Measurements from ENCODE around the gene SASH1.

The SASH1 gene

DNA sequence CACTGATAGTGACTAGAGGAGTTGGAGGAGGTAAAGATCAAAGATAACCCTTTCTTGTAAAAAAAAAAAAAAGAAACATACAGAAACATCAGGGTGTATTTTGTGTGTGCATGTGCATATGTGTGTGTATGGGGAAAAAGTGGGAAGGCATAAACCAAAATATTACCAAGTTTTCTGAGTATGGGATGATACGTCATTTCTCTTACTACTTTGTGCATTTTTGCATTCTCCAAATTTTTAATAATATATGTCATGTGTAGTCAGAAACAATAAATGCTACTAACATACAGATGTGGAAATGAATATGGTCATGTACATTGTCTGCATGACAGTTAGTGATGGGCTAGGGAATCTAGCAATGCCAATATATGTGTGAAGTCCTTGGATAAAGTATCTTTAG is 161.1 kb downstream of the SASH1 start:
- H3K4me3 ChIP-seq (ENCODE audit: low read depth in 1 of 2, low read length in 2 of 2): no peak overlapping the region
- no peak overlapping the region for H3K27ac ChIP-seq (ENCODE audit: low read length)
- no peaks in the 10 kb centered on the region for H3K27me3 ChIP-seq (ENCODE audit: low read depth, low read length)
- H3K4me1 ChIP-seq (ENCODE audit: control insufficient read depth in 1 of 2, insufficient read depth in 2 of 2, low read length in 2 of 2): no peaks in the 10 kb centered on the region
- peaks cover 0 to 6% of the 10 kb centered on the region in 2 donors for H3K36me3 ChIP-seq (ENCODE audit: control insufficient read depth in 1 of 2, insufficient read depth in 2 of 2, low read length in 2 of 2)
- no peaks in the 10 kb centered on the region for H3K9me3 ChIP-seq (ENCODE audit: control insufficient read depth in 1 of 2, low read length in 2 of 2)

- no peaks in the 10 kb centered on the region for H3K27me3 ChIP-seq (ENCODE audit: low read depth, low read length)
Observed at GRCh38 chr6:148507774-148508173, 165.1 kb downstream of the SASH1 start.

DNA sequence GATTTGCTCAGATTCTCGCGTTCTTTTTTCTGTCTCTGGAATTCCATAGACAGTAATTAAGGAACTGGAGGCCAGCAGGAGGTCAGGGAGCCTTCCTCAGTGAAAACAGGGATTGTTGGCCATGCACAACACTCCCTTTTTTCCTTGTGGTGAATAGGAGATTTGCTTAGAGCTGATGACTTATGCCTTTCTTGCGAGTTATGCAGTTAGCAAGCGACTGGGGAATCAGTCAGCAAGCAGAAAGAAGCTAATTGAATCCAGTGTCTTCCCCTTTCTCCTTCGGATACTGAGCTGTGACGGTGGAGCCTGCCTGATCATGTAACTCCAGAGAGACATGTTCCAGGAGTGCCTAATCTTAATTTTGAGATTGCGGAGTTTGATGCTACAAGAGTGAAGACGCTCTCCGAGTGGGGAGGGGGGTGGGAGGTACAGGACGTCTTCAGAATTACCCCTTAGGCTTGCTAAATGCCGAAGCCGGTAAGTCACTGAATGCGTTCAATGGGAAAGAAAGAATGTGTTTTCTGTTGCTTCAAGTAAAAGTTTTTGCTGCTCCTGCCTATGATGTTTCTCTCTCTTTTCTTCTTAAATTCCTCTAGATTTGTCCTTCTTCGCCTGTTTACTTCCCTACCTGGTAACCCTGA is 165.9 kb downstream of the SASH1 start:
- no peaks in the 10 kb centered on the region for H3K27me3 ChIP-seq (ENCODE audit: low read depth, low read length)
- H3K4me3 ChIP-seq (ENCODE audit: low read depth in 1 of 2, low read length in 2 of 2): peak overlapping the region; percentile 65 to 79
- peaks cover 0 to 6% of the 10 kb centered on the region in 2 donors for H3K36me3 ChIP-seq (ENCODE audit: control insufficient read depth in 1 of 2, insufficient read depth in 2 of 2, low read length in 2 of 2)
- H3K4me1 ChIP-seq (ENCODE audit: control insufficient read depth in 1 of 2, insufficient read depth in 2 of 2, low read length in 2 of 2): peaks cover 0 to 14% of the 10 kb centered on the region in 2 donors
- H3K27ac ChIP-seq (ENCODE audit: low read length): peak overlapping the region; percentile 90
- no peaks in the 10 kb centered on the region for H3K9me3 ChIP-seq (ENCODE audit: control insufficient read depth in 1 of 2, low read length in 2 of 2)

More at GRCh38 chr6:148507774-148508173, 165.1 kb downstream of the SASH1 start:
- H3K4me1 ChIP-seq (ENCODE audit: control insufficient read depth in 1 of 2, insufficient read depth in 2 of 2, low read length in 2 of 2): peaks cover 0 to 9% of the 10 kb centered on the region in 2 donors
- H3K27ac ChIP-seq (ENCODE audit: low read length): peak overlapping the region; percentile 90
- H3K9me3 ChIP-seq (ENCODE audit: control insufficient read depth in 1 of 2, low read length in 2 of 2): no peaks in the 10 kb centered on the region
- H3K36me3 ChIP-seq (ENCODE audit: control insufficient read depth in 1 of 2, insufficient read depth in 2 of 2, low read length in 2 of 2): peaks cover 0 to 6% of the 10 kb centered on the region in 2 donors
- peak overlapping the region; percentile 65 to 79 for H3K4me3 ChIP-seq (ENCODE audit: low read depth in 1 of 2, low read length in 2 of 2)

DNA sequence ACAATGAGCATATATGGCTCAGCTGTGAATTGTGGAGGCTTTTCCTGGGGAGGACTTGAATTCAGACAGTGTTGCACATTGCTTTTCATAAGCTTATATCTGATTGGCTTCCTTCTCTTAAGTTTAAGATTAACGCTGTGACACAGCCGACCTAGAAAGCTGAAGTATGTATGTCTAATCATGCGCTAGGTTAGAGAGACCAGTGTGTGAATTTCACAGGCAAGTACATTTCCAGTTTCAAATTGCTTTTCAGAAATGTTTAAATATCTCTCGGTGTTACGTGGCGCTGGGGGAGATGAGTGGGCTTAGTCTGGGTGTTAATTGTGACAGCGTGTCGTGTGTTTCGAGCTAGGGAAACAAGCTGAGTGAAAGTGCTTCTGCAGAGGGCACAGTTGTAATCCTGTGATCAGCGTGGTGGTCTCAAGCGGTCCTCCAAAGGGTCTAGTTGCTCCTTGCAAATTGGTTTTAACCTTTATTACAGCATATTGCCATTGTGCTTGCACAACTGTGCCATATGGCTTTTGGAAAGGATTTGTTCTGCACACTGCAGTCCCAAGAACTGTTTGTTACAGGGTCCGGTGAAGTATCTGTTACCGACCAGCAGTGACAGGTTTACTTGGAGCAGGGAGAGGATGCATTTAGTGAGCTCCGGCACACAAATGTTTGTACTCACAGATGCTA is 166.6 kb downstream of the SASH1 start:
- H3K4me1 ChIP-seq (ENCODE audit: control insufficient read depth in 1 of 2, insufficient read depth in 2 of 2, low read length in 2 of 2): peaks cover 0 to 16% of the 10 kb centered on the region in 2 donors
- peaks cover 0 to 11% of the 10 kb centered on the region in 2 donors for H3K36me3 ChIP-seq (ENCODE audit: control insufficient read depth in 1 of 2, insufficient read depth in 2 of 2, low read length in 2 of 2)
- no peaks in the 10 kb centered on the region for H3K27me3 ChIP-seq (ENCODE audit: low read depth, low read length)
- H3K4me3 ChIP-seq (ENCODE audit: low read depth in 1 of 2, low read length in 2 of 2): peak overlapping the region; percentile 65 to 79
- H3K27ac ChIP-seq (ENCODE audit: low read length): peak overlapping the region; percentile 90
- H3K9me3 ChIP-seq (ENCODE audit: control insufficient read depth in 1 of 2, low read length in 2 of 2): no peaks in the 10 kb centered on the region

DNA sequence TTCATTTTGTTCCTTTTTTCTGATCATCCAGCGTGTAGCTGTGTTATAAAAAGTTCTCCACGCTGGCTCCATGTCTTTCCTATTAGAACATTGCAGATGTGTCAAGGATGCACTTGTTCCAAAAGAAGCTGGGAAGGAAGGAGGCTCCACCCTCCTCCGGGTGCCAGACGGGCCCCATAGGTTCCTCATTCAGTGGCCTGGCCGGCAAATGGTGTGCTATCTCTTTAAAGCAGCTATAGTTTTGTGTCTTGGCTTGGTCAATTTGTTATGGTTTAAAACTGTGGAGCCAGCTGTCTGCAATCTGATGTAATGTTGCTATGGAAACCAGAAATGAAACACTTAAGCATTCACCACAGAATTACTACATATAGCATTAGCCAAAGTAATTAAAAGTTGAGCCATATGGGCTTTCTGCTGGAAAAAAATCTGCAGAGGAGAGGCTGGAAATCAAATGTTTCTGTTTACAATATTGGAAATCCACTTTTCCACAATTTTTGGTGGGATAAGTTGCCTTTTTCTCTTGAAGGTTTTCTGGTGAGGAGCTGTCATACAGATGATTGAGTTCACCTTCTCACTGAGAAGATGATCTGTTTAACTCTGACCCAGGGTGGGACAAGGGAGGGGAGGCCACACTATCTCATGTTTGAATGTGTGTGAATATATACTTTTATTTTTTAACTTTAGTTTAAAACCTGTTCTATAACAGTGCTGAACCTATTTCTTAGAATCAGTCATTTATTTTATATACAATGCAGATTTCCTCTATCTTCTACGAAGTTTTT is 167.4 kb downstream of the SASH1 start:
- H3K27ac ChIP-seq (ENCODE audit: low read length): peak overlapping the region; percentile 90

GRCh38 chr6:148513145-148514071 is 170.8 kb downstream of the SASH1 start:
- Histone ChIP-seq H3K27me3 (ENCODE audit: low read depth, low read length) (no peaks in the 10 kb centered on the region), H3K4me1 (ENCODE audit: control insufficient read depth in 1 of 2, insufficient read depth in 2 of 2, low read length in 2 of 2) (peaks cover 0 to 22% of the 10 kb centered on the region in 2 donors), H3K4me3 (ENCODE audit: low read depth in 1 of 2, low read length in 2 of 2) (peak overlapping the region in 1 of 2 donors; percentile 30), H3K36me3 (ENCODE audit: control insufficient read depth in 1 of 2, insufficient read depth in 2 of 2, low read length in 2 of 2) (peaks cover 0 to 11% of the 10 kb centered on the region in 2 donors), H3K9me3 (ENCODE audit: control insufficient read depth in 1 of 2, low read length in 2 of 2) (no peaks in the 10 kb centered on the region), H3K27ac (ENCODE audit: low read length) (peak overlapping the region; percentile 58)

More for the DNA sequence above, 167.4 kb downstream of the SASH1 start:
- H3K4me1 ChIP-seq (ENCODE audit: control insufficient read depth in 1 of 2, insufficient read depth in 2 of 2, low read length in 2 of 2): peaks cover 0 to 16% of the 10 kb centered on the region in 2 donors
- no peaks in the 10 kb centered on the region for H3K27me3 ChIP-seq (ENCODE audit: low read depth, low read length)
- no peaks in the 10 kb centered on the region for H3K9me3 ChIP-seq (ENCODE audit: control insufficient read depth in 1 of 2, low read length in 2 of 2)
- peak overlapping the region; percentile 65 to 79 for H3K4me3 ChIP-seq (ENCODE audit: low read depth in 1 of 2, low read length in 2 of 2)
- peaks cover 0 to 11% of the 10 kb centered on the region in 2 donors for H3K36me3 ChIP-seq (ENCODE audit: control insufficient read depth in 1 of 2, insufficient read depth in 2 of 2, low read length in 2 of 2)

GRCh38 chr6:148514091-148514845 is 171.6 kb downstream of the SASH1 start:
- H3K36me3 ChIP-seq (ENCODE audit: control insufficient read depth in 1 of 2, insufficient read depth in 2 of 2, low read length in 2 of 2): peaks cover 0 to 10% of the 10 kb centered on the region in 2 donors
- H3K9me3 ChIP-seq (ENCODE audit: control insufficient read depth in 1 of 2, low read length in 2 of 2): no peaks in the 10 kb centered on the region
- no peaks in the 10 kb centered on the region for H3K27me3 ChIP-seq (ENCODE audit: low read depth, low read length)
- peak overlapping the region; percentile 56 for H3K27ac ChIP-seq (ENCODE audit: low read length)
- peaks cover 0 to 28% of the 10 kb centered on the region in 2 donors for H3K4me1 ChIP-seq (ENCODE audit: control insufficient read depth in 1 of 2, insufficient read depth in 2 of 2, low read length in 2 of 2)
- H3K4me3 ChIP-seq (ENCODE audit: low read depth in 1 of 2, low read length in 2 of 2): peak overlapping the region in 1 of 2 donors; percentile 30

GRCh38 chr6:148516217-148516616 is 173.6 kb downstream of the SASH1 start:
- Histone ChIP-seq H3K27me3 (ENCODE audit: low read depth, low read length) (no peaks in the 10 kb centered on the region), H3K4me3 (ENCODE audit: low read depth in 1 of 2, low read length in 2 of 2) (no peak overlapping the region), H3K9me3 (ENCODE audit: control insufficient read depth in 1 of 2, low read length in 2 of 2) (no peaks in the 10 kb centered on the region), H3K27ac (ENCODE audit: low read length) (no peak overlapping the region), H3K4me1 (ENCODE audit: control insufficient read depth in 1 of 2, insufficient read depth in 2 of 2, low read length in 2 of 2) (peaks cover 0 to 33% of the 10 kb centered on the region in 2 donors), H3K36me3 (ENCODE audit: control insufficient read depth in 1 of 2, insufficient read depth in 2 of 2, low read length in 2 of 2) (peaks cover 12 to 21% of the 10 kb centered on the region in 2 donors)

DNA sequence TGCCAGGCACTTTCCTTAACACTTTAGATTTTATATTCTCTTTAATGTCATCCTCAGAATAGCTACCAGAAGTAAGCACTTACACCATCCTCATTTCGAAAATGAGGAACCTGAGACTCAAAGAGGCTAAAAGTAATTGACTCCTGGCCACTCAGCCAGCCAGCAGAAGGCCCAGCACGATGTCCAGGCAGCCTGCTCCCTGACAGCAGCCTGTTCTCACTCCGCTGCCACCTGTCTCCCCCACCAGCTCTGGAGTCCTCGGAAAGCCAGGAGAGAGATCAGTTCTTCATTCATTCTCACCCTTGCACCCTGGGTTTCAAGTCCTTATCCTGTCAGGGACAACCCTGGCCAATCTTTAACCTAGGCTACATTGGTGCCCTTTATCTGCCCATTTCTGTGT is 174.0 kb downstream of the SASH1 start:
- no peak overlapping the region for H3K4me3 ChIP-seq (ENCODE audit: low read depth in 1 of 2, low read length in 2 of 2)
- H3K9me3 ChIP-seq (ENCODE audit: control insufficient read depth in 1 of 2, low read length in 2 of 2): no peaks in the 10 kb centered on the region
- H3K4me1 ChIP-seq (ENCODE audit: control insufficient read depth in 1 of 2, insufficient read depth in 2 of 2, low read length in 2 of 2): peaks cover 0 to 37% of the 10 kb centered on the region in 2 donors
- peaks cover 12 to 25% of the 10 kb centered on the region in 2 donors for H3K36me3 ChIP-seq (ENCODE audit: control insufficient read depth in 1 of 2, insufficient read depth in 2 of 2, low read length in 2 of 2)
- no peak overlapping the region for H3K27ac ChIP-seq (ENCODE audit: low read length)
- no peaks in the 10 kb centered on the region for H3K27me3 ChIP-seq (ENCODE audit: low read depth, low read length)

GRCh38 chr6:148517470-148517869 is 174.8 kb downstream of the SASH1 start:
- Histone ChIP-seq H3K27ac (ENCODE audit: low read length) (no peak overlapping the region), H3K9me3 (ENCODE audit: control insufficient read depth in 1 of 2, low read length in 2 of 2) (no peaks in the 10 kb centered on the region), H3K4me3 (ENCODE audit: low read depth in 1 of 2, low read length in 2 of 2) (no peak overlapping the region), H3K36me3 (ENCODE audit: control insufficient read depth in 1 of 2, insufficient read depth in 2 of 2, low read length in 2 of 2) (peaks cover 12 to 30% of the 10 kb centered on the region in 2 donors), H3K27me3 (ENCODE audit: low read depth, low read length) (no peaks in the 10 kb centered on the region), H3K4me1 (ENCODE audit: control insufficient read depth in 1 of 2, insufficient read depth in 2 of 2, low read length in 2 of 2) (peaks cover 0 to 40% of the 10 kb centered on the region in 2 donors)
